GM18511 (cell line): ENCODE results near the gene DSE.

Experiments
- ATAC-seq: cut with Tn5 transposase; IDR thresholded peaks from one replicate; pipeline ENCODE4 v1.9.1; 2021; ENCODE audit warnings: mild to moderate bottlenecking, moderate library complexity; ENCODE audit not compliant: unreplicated experiment

Gene DSE

DNA sequence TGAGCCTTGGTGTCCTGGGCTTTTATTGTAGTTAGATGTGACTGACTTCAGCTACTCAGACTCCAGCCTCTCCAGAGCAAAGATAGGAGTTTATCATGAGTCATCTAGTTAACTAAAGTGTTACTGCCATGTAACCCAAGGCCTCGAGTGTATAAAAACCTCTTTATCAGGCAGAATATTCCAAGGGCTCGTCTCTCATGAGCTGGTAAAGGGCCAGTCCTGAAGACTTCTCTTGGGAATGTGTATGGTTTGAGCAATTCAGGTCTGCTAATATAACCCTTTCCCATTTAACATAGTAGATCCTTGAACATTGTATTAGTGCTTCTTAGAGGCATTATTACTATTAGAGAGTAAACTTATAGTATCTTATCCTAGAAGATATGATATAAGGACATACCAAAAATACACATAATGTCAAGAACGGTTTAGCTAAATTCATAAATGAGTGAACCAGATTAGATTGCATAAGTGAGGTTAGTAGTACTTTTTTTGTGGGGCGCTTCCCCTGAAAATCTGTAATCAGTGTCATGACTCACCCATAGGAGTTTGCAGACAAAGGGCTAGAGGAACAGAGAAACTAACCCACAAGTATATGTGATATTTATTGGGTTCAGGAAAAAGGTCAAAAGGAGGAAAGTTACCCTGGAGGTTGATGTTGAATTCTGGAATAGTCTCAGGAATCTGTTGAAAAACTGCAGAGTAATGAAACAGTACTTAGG, 16.0 kb downstream of the DSE start:
- peak; percentile 53 for ATAC-seq

DNA sequence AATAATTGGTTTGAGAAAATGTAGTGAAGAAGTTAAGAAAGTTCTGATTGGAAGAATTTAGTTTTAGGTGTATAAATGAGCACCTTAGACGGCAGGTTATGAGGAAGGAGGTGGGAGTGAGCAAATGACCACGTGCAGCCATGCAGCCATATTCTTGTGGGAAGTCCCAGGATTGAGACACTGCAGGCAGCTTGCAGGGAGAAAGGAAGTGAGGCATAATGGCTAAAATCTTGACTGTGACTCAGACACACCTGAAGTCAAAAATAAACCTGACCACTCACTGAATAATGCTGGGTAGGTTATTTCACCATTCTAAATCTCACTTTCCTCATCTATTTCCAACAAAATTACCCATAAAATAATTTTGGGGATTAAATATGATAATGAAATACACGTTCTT, 16.6 kb downstream of the DSE start:
- ATAC-seq: peak; percentile 64

DNA sequence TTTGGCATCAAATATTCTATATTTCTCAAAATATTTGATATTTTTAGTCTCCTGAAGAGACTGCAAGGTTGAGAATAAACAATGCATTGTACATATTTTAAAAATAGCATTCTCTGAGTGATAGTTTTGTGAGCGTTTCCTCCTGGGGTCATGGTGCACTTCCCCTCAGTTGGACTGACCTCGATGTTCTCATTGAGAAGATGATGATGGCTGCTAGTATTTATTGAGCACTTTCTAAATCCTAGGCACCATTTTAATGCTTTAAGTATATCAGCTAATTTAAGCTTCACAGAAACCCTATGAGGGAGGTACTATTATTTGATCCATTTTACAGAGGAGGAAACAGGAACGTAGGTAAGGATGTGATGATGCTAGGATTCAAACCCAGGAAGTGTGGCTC, 18.2 kb downstream of the DSE start:
- peak; percentile 17 for ATAC-seq

DNA sequence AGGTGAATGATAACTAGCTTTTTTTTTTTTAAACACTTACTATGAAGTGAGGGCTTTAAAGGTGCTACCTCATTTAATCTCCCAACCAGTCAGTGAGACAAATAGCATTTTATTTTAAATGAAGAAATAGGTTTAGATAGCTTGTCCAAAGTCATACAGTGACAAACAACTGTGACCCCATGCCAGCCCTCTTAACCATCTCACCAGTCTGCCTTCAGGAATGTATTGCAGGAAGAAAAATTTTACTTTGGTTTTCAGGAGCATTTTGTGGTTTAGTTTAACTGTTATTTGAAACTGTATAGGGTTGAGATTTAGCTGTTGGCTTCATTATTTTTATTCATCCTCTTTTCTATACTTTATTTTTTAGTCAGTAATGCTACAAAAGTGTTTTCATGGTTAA, 18.6 kb downstream of the DSE start:
- ATAC-seq: no peak

DNA sequence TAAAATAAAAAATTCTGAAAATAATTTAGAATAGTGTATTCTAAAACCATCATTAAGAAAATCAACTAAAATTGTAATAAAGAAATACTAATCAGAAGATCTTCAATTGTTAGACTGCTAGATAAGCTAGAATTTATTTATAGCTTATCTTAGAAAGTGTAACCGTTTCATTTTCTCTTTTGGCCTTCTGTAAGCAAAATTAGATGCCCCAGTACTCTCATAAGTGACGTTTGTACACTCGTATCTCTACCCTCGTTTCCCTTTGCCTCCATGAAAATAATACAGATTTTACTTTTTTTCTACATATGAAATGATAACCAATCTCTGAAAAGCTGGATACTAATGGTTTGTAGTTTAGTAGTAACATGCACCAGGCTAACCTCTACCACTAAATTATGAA, 19.8 kb downstream of the DSE start:
- ATAC-seq: peak; percentile 51

DNA sequence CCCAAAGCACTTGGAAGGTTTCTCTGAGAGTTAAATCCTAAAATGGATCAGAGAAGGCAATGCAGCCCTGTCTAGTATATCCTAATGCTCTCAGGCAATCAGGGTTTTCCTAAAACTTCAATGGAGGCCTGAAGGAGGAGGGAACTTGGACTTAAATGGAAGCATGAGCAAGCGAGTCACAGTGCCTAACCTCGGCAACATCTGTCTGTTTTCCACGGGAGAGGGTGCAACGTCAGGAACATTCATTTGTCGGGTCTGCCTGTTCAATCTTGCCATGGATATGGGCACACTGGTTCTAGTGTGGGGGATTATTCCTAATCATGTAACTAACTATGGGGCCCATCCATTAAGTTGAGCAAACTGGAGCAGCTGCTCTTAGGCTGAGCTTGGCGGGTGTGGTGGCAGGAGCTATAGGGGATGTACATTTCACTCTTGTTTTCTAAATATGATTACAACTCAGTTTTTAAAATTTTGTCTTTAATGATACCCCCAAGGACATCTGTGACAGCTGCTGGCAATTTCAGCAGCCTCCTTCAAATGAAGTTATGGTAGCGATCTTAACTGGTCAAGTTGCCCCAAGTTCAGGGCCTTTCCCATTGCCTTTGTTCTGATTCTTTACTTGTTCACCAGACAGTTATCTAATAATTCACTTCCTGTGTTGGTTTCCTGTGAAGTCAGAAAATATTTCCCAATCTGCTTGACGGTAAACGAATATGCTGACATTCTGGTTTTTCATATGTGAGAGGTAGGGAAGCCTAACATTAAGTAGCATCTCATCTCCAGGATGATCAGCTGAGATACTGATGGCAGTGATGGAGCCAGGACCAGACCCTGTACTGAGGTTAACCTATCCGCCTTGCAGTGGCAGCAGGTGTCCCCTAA, 21.6 kb downstream of the DSE start:
- ATAC-seq: peak; percentile 32

DNA sequence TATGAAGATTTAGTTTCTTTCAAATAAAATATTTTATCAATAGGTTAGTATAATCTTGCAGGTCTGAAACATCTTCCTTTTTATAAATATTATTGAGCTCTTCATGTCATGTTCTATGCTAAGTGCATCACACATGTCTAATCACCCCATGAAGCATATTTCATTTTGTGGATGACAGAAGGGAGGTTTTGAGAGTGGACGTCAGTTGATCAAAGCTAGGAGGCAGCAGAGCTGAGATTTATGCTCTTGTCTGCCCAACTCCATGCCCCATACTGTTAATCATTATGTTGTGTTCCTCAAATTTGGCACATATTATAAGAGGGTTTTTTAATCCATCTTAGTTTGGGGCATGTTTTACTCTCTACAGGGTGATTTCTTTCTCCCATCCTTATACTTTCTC, 22.7 kb downstream of the DSE start:
- ATAC-seq: no peak

DNA sequence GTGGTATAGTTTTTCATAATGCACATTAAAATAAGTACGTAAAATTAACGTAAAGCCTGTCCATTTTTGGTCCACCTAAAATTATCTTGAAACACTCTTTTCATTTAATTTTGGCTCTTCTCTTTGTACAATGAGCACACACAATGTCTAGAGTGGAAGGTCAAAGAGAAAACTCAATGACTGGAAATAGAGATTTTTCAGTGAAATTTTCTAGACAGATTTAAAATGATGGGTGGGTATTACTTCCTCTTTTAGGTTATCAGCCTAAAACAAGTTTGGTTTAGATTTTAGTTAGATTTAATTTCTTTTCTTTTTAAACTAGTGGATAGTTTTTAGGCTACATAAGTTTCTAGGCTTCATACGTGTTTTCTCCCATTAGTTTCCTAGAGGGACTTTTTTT, 24.9 kb downstream of the DSE start:
- ATAC-seq: peak; percentile 44

DNA sequence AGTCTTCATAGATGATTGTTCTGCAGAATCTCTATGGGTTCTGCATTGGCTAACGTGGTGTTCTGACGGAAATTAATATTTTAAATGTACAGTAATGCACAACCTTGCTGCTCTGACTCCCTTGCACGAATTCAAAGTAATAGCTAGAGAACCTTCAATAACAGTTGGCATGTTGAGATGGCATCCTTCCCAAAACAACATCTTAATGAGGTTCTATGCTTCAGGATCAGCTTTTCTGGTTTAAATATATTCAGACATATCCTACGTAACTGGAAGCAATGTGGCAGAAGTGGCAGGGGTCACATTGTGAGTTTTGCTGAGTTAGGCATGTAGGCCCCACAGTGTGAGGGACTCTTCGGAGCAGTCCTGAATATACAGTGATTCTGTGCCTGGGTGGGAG, 25.7 kb downstream of the DSE start:
- no peak for ATAC-seq

DNA sequence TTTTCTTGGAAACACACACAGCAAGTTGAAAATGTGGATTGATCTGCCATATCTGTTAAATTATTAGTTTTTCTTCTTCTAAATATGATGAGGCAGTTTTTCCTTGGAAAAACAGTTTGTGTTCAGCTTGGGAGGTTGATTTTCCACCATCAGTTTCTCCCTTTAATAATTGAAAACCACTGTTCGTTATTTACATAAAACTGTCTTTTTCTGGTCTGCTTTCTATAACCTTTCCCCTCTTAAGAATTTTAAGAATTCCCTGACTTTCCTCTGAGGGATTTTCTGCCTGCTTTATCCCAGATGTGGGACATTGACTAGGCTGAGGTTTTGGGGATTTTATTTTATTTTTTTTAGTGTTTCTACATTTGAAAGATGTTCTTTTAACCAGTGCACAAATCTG, 27.2 kb downstream of the DSE start:
- no peak for ATAC-seq

DNA sequence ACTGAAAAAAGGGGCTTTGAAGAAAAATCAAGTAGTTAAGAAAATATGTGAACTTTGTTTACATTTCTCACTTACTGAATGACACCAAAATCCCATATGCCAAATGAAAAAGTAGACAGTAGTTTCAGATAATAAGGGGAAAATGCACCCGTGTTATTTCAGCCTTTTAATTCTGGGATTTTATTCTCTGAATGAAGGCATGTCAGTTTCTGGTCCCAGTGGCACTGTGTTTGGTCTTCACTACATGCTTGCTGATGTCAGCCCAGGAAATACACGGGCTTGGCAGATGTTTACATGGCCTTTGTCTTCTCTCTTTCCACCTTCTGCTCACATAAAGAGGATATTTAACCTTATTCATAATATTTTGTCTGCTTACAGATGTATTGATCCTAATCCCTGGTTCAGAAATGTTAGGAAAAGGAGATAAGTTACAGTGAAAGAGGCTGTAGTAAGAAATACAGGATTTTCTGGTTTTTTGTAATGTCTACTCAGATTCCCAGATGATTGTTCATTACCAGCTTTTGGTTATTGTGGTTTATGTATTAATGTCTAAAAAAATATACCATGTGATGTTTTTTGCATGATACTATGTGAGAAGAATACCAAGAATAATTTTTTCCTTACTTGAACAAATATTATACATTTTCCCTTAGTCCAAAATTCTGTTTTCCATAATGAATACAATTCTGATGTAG, 27.7 kb downstream of the DSE start:
- ATAC-seq: no peak

DNA sequence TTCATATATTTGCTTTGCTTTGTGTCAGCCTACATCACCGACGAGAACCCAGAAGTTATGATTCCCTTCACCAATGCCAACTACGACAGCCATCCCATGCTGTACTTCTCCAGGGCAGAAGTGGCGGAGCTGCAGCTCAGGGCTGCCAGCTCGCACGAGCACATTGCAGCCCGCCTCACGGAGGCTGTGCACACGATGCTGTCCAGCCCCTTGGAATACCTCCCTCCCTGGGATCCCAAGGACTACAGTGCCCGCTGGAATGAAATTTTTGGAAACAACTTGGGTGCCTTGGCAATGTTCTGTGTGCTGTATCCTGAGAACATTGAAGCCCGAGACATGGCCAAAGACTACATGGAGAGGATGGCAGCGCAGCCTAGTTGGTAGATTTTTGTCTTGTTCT, 28.5 kb downstream of the DSE start:
- ATAC-seq: no peak

DNA sequence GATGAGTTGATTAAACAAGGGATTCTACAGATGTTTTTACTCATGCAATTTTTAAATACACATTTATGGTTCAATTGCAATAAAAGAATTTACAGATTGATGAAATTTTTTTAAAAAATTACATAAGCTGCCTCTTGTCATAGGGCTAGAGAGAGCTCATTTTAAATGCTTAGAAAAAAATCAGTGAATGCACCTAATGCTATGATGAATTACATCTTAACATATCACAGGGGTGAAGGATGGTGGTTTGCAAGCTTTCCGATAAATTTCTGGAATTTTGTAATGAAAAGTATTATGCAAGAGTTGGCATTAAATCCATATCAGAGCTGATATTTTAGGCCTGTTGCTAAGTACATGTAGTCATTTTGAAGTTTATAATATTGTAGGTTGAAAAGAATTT, 29.6 kb downstream of the DSE start:
- ATAC-seq: no peak

DNA sequence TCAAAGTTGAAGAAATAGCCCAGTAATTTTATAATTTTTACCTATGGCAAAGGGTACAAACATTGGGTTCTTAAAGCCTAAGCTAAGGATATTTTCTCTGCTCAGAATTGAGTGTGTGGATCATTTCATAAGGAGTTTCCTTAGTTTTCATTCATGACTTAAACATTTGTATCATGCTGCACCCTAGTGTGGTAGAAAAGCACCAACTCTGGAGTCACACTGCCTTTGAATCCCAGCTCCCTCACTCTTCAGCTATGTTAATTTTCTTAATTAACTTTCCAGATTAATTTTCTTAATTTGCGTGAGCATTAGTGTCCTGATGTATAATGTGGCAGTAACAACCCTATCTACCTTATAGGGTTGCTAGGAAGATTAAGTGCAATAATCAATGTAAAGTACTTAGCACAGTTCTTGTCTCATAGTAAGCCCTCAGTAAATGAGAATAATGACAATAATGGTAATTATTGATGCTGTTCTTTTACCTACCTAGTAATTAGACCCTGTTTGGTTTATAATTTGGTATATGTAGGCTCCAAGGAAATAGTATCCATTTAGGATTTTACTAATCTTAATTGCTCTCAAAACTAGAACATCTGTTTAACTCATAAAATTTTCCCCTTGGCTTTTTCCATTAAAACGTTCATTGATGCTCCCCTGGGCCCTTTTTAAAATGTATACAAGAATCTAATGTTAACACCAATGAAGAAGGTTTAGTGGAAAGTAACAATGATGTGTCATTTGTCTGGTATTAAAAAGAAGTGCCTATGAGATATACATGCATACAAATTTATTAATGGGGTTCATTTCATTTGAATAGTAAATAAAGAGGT, 31.6 kb downstream of the DSE start:
- no peak for ATAC-seq

DNA sequence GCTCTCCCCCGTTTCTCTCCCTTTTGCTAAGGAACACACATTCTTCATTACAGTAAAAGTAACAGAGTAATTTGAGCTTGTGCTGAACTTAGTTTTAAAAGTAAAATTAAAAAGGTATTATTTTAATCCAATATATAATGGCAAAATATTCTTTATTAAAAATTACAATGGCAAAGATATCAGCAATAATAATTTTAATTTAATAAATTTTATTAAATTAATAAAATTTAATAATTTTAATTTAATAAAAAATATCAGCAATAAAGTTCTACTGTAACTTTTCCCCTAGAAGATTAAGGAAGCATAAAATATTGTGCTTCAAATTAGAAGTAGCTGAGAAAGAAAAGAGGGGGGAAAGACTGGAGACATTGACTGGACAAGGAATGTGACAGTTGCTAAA, 32.5 kb downstream of the DSE start:
- ATAC-seq: no peak

DNA sequence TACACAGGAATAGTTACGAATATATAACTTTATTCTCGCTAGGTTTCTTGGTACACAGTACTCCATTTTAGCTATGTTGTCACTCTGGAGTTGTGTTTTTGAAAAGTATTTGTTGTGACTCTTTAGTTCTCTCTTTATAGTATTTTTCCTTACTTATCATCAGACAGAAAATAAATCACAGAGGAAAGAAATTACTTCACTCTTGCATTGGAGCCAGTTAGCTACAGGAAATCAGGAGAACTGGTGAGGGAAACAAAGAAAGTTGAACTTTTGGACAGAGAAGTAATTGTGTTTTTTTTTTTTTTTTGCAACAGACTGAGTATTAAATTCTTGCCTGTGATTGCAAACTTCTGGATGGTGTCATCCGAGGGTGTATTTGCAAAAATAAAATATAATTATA, 33.9 kb downstream of the DSE start:
- ATAC-seq: no peak

DNA sequence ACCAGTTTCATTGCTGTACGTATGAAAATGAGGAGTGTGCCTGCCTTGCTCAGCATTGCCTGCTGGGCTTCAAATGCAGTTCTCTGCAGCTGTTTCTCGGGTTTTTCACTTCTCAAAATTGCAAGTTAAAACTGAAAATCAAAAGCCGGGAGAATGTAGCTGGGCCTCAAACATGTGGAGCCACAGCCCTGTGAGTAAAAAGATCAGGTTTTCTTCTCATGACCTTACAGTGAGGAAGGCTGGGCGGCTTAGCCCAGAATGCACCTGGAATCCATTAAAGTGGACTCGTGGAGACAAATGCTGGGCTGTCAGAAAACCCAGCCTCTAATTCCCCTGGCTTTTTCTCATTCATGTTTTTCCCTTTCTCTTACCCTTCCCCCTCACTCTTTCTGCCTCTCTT, 34.4 kb downstream of the DSE start:
- peak; percentile 77 for ATAC-seq

DNA sequence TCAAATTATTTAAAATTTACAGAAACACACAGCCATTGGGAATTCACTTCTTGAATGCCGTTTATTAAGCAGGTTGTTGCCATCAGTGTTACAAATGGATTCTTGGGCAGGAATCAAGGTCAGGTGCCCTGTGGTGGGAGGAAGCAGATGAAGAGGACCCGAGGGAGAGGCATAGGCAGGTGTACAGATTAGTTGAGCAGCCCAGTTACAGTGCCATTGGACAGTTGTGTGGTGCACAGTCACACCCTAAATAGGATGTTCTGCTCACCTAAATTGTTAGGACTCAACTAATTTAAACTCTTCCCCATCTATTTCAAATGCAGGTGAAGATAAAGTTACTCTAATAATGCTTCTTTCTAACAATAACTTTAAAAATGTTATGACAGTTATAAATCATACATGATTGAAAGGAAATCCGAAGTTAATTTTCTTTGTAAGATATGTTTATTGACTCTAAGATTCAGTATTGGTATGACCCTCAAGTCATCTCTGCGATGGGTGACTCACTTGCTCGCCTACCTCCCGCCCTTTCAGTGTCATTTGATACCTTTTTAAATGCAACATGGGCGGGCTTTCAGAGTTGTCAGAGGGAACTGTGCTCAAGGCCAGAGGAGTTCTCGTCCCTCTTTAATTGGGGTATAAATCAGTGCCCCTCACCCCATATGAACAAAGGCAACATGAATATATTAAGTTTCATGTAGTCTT, 35.1 kb downstream of the DSE start:
- ATAC-seq: no peak

DNA sequence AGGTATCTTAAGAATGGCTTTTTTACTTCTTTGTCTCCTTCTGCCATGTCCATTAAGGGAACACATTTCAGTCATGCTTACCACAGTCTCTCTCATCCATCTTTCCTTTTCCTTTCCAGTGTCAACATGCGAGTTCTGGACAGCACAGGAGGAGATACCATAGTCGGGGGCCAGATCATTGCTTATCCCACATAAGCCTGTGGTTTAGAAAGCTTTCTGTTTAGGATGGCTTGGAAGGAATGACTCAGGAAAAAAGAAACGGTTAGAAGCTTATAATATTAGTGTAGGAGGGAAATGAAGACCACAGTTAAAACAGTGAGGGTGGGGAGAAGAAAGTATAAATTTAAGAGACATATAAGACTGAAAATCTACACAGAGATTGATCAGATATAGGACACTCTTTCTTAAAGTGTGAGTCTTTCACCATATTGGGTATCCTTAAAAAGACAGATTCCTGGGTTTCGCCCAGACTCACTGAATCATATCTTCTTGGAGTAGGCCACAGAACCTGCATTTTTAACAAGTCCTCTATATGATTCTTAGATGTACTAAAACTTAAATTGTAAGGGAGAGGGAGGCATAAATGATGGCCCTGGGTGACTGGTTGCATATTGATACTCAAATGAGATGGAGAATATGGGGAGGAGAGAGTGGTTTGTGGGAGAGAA, 36.1 kb downstream of the DSE start:
- no peak for ATAC-seq

DNA sequence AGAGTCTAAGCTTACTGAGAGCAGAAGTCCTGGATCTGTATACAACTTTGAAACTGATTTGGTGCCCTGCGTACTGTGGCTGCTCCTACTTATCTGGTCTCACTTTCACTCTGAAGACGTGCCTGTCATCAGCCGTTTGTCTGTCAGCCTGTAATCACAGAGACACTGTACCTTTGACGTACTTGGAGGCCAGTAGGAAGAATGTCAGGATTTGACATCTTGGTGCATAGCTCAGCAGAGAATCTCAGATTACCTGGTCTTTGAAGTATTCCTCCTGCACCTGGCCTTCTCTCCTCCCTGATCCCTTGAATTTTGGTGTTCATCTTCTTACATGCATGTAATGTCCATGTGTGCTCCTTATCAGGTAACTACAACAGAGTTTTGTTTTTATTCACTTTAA, 37.7 kb downstream of the DSE start:
- ATAC-seq: no peak
